Activated effector memory CD4-positive, alpha-beta T cell treated with Interleukin-2 at 50 U/mL for 16 hours (primary cell): ENCODE data around the gene CLTB.
"Not testable (repeated sequence)": the region's sequence is repeated elsewhere in the genome, so short reads cannot be mapped to it uniquely, and the experiment has no call there.

Experiments
- DNase-seq: peaks from one replicate; pipeline ENCODE4 v3.0.0-alpha.2; 2020

The CLTB gene, protein sequence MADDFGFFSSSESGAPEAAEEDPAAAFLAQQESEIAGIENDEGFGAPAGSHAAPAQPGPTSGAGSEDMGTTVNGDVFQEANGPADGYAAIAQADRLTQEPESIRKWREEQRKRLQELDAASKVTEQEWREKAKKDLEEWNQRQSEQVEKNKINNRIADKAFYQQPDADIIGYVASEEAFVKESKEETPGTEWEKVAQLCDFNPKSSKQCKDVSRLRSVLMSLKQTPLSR

DNA sequence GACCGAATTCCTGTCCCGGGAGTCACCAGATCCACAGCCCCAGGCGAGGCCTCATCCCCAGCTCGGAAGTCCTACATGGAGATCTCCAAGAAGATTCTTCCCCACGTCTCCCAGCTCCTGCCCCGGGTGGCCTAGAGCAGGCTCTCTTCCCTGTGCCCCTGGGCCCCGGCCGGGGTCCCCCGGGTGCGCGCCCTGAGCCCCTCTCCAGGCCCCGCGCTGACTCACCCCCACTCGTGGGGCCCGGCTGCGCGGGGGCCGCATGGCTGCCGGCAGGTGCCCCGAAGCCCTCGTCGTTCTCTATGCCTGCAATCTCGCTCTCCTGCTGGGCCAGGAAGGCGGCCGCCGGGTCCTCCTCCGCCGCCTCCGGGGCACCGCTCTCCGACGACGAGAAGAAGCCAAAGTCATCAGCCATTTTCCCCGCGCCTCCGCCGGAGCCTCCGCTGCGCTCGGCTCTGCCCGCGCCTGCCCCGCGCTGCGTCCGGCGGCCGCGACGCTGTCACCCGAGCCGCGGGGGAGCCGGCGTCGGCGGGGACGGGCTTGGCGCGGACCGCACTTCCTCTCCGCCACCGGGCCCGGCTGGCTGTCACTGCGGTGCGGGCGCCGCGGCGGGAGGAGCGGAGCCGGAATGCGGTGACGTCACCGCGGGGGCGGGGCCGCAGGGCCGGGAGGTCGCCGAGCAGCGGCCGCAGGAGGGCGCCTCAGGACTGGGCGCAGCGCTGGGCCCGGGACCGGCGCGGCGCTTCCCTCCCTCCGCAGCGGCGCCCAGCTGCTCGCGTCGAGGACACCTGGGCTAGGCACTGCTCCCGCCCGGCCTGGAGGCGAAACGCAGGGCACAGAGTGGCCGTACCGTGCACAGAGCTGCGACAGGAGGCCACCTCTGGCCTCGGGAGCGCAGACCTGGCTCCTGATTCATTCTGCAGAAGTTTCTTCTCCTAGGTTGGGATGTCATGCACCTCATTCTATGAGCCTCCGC, at the start of gene CLTB:
CLTB (minus strand) TSS at position 588 of the 973 bp plus-strand sequence; CDS start at position 412, 176 bp downstream.
- DNase-seq, result peak; percentile 89

DNA sequence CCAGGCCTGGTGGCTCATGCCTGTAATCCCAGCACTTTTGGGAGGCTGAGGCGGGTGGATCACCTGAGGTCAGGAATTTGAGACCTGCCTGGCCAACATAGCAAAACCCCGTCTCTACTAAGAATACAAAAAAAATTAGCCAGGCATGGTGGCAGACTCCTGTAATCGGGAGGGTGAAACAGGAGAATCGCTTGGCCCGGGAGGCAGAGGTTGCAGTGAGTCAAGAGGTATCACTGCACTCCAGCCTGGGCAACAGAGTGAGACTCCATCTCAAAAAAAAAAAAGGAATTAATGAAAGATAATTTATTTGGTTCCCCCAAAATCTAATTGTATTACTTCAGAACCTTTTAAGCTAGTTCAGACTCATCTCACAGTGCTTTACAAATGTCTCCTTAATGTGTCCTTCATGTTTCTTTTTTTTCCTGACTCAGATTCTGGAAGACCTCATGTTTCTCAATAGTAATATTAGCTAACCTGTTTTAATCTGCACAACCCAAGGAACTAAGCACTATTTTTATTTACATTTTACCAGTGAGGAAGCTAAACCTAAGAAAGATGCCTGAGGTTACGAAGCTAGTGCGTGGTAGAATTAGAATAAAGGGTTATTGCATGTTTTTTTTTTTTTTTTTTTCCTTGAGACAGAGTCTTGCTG, 46.9 kb upstream of the CLTB start:
- no peak for DNase-seq

DNA sequence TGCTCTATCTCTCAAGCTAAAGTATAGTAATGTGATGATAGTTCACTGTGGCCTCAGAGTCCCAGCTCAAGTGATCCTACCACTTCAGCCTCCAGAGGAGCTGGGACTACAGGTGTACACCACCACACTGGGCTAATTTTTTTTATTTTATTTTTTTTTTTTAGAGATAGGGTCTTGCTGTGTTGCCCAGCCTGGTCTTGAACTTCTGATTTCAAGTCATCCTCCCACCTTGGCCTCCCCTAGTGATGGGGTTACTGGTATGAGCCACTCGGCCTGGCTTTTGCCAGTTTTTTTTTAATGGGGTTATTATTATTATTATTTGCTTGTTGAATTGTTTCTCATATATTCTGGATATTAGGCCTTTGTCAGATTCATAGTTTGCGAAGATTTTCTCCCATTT, 45.0 kb upstream of the CLTB start:
- DNase-seq, result no peak

DNA sequence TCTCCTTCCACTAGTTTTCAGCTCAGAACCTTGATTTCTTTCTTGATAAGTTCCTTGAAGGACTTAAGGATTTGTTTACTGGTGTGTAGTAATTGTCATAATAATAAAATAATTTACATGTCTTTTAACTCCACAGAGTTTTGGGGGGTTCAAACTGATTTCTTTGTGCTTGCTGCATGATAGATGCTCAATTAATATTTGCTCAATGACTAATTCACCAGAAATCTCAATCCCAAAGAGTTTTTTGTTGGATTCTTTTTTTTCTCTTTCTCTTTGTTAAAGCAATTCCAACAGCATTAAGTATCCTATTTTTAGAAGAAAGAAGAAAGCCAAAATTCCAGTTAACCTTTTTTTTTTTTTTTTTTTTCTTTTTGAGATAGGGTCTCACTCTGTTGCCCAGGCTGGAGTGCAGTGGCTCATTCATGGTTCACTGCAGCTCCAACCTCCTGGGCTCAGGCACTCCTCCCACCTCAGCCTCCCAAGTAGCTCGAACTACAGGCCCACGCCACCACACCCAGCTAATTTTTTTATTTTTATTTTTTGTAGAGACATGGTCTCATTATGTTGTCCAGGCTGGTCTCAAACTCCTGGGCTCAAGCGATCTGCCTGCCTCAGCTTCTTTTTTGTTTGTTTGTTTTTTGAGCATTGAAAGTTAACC, 42.7 kb upstream of the CLTB start:
- no peak for DNase-seq

DNA sequence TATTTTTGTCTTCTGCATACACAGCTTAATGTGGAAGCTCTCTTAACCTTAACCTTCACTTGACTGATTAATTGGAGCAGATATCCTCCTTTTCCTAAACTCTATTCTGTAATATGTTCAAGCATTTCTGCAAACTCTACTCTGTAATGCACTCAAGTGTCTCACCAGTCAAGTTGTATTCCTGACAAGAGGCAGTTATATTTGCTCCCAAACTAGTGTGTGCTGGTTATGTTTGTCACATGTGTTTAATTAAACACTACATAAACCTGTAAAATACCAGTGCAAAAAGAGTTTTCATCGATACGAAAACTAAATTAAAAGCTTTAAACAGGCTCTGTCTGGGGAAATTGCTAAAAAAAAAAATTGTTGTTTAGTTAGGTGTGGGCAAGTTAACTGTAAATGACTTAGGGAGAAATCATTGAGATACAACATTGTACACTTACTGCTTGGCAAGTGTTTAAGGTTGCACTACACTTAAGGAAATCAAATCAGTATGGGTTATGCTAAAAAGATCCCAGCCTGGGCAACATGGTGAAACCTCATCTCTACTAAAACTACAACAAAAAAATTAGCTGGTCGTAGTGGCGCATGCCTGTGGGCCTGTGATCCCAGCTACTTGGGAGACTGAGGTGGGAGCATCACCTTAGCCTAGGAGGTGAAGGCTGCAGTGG, 38.5 kb upstream of the CLTB start:
- DNase-seq, result no peak

DNA sequence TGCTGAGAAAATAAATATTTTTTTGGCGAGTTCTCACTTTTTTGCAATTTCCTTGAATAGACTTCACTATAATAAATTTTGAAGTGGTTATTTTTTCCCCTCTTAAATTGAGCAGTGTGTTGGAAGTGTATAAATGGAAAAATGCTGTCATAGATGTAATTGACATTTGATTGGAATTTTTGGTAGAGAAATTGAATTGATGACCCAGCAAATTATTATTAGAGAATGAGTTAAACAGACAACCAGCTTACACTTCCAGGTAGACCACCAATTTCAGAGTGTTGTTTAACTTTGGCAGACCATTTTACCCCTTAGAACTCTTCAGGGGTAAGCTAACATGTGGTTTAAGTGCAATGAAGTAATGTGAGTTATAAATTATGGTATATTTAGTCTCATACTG, 33.7 kb upstream of the CLTB start:
- DNase-seq, result no peak

DNA sequence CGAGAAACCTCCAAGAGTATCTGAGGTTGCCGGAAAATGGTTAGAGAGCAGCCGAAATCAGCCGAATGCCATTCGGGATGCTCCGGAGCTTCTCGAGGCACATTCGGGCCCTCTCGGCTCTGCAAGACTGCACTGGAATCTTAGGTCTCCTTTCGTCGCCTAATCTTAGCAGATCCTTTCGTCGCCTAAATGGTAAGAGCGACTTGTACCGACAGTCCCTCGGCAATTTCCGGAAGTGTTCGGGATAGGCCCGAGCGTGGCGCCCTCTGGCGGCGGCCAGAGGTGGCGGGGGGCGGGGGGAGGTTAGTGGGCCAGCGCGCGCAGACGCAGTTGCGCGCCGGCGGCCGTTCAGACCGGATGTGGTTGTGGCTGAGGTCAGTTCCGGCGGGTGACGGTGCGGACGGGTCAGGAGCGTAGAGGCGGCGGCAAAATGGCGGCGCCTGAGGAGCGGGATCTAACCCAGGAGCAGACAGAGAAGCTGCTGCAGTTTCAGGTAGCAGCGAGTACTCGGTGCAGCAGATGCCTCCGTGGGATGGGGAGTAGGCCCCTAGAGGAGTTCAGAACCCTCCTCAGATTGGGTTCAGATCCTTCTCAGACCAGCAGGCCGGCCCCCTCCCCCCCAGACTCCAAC, 31.8 kb upstream of the CLTB start, which contains the start of gene FAF2:
FAF2 (plus strand) TSS at position 408 of the 631 bp plus-strand sequence; CDS start at position 431, 23 bp downstream.
- peak; percentile 100 for DNase-seq

DNA sequence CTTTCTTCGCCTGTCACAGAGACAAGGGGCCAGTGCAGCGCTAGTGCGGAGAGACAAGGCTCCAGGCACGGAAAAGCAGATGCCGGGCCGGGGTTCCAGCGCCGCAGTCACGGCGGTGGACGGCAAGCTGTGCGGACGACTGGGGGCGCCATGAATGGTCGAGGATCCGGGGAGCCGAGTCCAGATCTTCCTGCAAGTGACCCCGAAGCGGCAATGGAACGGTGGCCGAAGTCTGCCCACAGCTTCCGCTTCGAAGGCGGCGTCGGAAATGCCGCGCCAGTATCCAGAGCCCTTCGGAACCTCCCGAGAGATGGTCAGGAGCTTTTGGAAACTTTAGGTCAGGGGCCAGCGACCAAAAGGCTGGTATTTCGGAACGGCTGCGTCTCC, 31.2 kb upstream of the CLTB start:
- DNase-seq, result no peak

DNA sequence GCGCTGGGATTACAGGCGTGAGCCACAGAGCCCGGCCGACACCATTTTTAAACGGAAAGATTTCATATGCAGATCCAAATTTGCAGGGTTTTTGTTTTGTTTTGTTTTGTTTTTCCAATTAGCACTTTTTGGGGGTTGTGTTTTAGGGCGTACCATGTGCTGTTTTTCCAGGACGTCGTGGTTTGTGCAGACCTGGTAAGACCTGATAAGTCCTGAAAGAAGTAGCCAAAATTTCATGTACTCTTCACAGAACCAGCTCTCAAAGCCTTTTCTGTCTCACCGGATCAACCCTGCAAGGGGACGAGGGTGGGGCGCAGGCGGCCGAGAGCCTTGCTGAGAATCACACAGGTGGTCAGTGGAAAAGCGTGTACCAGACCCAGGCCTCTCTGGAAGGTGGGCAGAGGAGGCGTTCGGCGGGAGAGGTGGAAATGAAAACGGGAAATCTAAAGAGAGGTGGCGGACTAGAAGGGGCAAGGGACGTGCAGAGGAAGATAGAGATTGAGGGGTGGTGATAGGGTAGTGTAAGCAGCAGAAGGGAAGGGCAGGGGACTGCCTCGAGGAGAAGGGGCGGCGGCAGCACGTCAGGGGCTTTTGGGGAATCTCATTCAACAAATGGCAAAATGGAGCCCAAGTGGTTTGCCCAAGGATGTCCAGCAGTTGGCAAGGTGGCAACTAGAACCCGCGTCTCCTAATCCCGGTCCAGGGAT, 30.7 kb upstream of the CLTB start:
- DNase-seq, result no peak

DNA sequence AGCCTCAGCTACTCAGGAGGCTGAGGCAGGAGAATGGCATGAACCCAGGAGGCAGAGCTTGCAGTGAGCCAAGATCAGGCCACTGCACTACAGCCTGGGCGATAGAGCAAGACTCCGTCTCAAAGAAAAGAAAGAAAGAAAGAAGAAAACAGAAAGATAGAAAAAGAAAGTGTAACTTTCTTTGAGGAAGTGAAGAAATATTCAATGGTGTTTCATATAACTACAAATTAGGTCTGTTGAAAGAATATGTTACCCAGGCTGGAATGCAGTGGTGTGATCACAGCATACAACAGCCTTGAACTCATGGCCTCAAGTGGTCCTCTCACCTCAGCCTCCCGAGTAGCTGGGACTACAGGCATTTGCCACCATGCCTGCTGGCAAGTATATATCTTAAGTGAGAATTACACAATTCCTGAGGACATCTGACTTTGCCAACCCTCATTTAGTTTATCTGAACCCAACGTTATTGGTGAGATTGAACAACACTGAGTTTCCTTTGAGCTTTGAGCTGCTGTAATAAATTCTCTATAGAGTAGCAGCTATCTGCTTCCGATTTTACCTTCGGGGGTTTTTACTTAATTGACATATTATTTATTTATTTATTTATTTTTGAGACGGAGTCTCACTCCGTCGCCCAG, 29.8 kb upstream of the CLTB start:
- no peak for DNase-seq

DNA sequence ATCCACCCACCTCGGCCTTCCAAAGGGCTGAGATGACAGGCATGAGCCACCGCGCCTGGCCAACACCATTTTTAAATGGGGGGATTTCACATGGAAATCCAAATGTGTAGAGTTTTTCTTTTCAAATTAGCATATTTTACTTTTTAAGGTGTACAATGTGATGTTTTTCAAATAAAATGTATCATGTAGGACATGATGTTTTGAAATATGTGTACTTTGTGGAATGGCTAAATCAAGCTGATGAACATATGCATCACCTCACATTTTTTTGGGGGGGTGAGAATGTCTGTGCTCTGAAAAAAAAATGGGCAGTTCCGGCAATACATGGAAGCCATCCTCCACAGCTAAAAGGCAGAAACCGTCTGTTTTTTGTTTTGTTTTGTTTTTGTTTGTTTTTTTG, 28.4 kb upstream of the CLTB start:
- no peak for DNase-seq

DNA sequence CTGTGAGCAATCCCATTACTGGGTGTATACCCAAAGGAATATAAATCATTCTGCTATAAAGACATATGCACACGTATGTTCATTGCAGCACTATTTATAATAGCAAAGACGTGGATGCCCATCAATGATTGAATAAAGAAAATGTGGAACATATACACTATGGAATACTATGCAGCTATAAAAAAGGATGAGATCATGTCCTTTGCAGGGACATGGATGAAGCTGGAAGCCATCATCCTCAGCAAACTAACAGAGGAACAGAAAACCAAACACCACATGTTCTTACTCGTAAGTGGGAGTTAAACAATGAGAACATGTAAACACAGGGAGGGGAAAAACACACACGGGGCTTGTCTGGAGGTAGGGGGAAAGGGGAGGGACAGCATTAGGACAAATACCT, 26.6 kb upstream of the CLTB start:
- DNase-seq, result not testable (repeated sequence)

DNA sequence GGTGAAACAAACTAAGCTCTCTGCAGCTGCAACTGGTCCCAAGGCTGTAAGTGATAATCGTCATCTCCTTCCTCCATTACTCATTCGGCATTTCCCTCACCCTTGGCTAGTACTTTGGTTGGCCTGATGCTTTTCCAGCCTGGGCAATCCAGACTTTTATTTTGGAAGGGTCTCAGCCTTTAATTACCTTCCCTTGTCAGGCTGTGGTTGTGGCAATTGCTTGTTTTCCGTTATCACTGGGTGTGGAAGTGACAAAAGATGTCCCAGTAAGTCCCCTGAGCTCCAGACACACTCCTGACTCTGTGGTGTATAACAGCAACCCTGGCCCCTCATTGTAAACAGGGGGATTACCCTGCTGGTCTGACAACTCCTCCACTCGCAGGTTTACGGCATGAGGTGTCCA, 25.6 kb upstream of the CLTB start:
- no peak for DNase-seq

DNA sequence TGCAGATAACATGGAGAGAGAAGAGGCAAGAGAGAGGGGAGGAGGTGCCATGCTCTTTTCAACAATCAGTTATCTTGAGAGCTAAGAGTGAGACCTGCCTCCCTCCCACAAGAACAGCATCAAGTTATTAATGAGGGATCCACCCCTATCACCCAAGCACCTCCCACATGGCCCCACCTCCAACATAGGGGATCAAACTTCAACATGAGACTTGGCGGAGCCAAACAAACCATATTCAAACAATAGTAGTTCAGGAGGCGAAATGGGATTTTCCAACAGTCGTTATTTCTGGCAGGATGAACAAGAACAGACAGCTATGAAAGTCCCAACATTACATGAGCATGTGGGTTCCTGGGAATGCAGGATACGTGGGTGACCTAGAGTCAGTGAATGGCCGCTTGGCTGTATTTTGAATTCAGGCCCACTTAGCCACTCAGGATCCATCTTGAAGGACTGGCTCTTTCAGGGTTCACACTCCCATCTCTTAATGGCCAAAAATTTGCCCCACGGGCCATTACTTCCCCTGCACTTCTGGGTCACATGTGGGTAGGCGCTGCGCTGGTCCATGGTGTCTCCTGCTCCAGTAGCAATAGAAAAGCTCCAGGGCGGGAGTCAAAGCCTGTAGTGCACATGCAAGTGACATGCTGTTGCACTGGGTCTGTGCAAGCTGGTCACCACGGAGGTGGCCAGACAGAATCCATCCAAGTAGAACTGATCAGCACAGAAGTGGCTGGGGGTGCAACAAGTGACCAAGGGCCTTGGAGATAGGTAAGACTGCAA, 24.8 kb upstream of the CLTB start:
- no peak for DNase-seq

DNA sequence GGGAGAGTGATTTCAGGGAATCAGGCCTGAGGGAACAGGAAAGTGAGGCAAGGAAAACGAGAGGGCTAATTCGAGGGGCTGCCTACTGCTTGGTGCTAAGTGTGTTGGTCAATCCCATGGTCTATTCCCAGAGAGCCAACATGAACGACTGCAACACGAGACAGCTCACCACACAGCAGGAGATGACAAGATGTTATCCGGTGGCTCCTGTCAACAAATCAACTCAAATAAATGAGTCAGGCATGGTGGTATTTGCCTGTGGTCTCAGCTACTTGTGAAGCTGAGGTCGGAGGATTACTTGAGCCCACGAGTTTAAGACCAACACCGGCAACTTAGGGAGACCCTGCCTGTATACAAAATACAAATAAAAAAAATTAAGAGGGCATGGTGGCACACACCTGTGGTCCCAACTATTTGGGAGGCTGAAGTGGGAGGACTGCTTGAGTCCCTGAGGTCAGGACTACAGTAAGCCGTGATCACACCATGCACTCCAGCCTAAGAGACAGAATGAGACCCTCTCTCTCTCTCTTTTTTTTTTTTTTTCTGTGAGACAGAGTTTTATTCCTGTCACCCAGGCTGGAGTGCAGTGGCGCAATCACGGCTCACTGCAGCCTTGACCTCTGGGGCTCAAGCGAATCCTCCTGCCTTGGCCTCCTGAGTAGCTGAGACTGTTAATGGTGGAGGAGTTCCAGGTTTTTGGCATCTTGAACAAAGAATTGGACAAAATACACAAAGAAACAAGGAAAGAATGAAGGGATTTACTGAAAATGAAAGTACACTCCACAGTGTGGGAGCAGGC, 22.8 kb upstream of the CLTB start:
- no peak for DNase-seq

DNA sequence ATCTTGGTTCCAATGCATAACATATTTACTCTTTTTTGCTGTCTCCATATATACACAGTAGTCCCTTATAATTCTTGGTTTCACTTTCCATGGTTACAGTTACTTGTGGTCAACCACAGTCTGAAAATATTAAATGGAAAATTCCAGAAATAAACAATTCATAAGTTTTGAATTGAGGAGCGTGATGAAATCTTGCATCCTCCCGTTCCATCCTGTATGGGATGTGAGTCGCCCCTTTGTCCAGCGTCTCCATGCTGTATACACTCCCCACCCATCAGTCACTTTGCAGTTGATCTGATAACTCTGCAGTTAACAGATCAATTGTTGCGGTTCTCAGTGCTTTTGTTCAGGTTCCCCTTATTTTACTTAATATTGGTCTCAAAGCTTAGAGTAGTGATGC, 20.3 kb upstream of the CLTB start:
- no peak for DNase-seq

DNA sequence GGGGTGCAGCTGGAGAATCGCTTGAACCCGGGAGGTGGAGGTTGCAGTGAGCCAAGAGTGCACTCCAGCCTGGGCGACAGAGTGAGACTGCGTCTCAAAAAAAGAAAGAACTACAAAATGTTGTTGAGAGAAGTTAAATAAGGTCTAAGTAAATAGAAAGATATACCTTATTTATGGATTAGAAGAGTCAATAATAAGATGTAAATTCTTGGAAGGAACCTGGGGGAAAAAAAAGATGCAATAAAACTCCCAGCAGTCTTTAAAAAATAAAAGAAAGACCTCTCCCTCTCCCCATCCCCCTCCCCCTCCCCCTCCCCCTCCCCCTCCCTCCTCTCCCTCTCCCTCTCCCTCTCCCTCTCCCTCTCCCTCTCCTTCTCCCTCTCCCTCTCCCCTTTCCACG, 16.4 kb upstream of the CLTB start:
- DNase-seq, result no peak

DNA sequence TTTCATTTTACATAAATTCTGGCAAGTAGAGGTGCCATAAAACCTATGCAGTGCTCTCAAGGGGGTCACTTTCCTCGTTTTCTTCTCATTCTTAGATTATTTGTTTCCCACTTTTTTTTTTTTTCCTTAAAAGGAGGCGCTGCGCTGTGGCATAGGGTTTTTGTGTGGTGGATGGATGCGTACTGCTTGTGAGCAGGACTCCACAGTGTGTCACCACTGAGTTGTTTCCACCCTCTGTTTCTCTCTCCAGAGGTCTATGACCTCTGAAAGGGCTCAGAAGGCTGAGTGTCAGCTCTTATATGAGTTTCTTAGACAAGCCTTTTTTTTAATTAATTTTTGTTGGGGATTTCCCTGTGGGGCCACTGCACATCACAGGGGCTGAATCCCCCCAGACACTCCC, 13.6 kb upstream of the CLTB start:
- DNase-seq, result no peak

DNA sequence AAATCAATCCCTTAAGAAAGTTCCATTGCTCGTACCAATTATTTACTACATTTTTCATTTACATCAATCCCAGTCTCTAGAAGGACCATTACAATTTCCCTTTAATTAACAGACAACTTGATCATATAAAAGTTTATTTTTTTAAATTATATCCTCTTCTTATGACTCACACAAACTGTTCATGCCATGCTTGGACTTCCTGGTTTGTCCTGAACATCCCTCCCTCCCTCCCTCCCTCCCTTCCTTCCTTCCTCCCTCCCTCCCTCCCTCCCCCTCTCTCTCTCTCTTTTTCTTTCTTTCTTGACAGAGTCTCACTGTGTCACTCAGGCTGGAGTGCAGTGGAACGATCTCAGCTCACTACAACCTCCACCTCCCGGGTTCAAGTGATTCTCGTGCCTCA, 11.6 kb upstream of the CLTB start:
- no peak for DNase-seq
